HG03432 (cell line): ENCODE results near the gene SCN10A.

Experiments used
- ATAC-seq: cut with Tn5 transposase; IDR thresholded peaks from one replicate; pipeline ENCODE4 v1.9.1; 2021; ENCODE audit warnings: mild to moderate bottlenecking, moderate library complexity; ENCODE audit not compliant: unreplicated experiment

SCN10A gene

DNA sequence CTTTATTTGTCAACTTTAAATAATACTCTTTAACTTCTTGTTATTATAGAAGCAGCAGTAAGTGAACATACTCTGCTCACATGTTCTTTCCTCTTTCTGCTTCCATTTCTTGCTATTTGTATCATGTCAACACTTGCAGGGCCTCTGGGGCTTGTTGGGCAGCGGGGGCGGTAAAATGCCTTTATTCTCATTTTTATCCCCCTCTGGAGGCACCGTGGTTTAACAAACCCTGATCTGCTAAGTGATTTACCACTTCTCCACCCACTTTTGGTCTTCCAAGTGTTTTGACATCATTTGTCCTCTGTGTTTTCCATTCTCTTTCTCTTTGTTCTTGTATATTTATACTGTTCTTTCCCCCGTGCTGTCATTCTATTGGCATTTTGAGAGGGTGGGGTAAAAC is 33.9 kb downstream of the SCN10A start:
- ATAC-seq = no peak

DNA sequence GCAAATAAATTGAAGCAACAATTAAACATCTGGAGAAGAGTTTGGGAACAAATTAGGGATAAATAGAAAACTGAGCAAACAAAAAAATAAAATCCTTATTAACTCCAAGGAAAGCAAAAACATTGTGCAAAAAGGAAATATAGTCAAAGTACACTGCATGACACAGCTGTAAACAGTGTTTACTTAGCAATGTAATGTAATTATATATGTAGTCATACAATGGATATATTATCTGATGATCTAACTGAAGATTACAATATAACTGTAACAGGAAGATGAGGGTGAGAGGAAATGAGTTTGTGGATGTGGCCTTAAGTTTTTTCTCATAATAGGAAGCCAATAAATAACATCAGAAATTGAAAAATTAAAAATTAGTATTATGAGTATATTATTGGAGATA is 42.5 kb downstream of the SCN10A start:
- no peak for ATAC-seq

DNA sequence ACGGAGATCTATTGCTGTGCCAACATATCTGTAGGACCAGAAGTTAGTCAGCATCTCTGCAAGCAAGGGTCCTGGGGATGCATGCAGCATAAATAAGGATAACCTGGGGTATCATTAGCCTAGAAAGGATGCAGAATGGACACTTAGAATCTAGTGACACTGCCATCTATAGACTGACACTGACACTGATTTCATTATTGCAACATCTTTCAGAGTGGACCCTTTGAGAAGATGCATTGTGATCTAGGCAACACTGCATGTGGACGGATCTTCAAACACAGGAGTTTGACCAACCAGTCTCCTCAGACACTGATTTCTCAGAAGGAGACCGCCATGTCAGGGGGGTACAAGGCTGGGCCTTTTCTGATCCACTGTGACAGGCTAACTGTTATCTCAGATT is 52.4 kb downstream of the SCN10A start:
- no peak for ATAC-seq

DNA sequence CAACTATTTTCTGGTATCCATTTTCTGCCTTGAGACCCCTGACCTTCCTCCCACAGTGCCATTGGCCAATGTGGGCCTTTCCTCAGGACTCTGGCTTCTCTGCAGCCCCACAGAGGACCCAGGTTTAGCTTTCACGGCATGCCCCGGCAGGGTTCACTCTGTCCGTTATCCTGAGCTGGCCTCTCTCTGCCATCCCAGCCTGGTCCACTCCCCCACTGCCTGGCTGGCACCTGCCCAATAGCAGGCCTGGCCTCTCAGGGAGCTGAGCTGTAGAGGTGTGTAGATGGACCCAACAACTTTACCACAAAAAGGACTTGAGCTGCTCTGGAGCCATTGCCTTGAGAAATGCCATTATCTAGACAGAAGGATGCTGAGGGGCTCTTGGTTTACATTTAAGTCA is 57.5 kb downstream of the SCN10A start:
- no peak for ATAC-seq

DNA sequence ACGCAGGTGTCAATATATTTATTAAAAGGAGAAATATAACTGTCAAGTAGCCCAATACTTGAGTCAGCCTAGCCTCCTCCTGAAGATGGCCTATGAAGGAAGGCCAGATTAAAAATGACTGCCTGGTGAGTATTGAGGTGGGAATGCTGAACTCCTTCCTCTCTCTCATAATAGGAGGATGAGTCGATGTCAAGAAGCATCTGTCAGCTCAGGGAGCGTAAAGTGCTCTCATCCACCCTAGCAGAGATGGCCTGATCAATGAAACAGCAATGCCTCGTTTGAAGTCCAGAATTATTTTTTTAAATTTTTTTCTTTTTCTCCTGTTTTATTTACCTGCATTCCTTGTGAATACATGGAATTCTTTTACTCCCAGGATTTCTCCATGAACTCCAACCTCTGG is 58.3 kb downstream of the SCN10A start:
- no peak for ATAC-seq

DNA sequence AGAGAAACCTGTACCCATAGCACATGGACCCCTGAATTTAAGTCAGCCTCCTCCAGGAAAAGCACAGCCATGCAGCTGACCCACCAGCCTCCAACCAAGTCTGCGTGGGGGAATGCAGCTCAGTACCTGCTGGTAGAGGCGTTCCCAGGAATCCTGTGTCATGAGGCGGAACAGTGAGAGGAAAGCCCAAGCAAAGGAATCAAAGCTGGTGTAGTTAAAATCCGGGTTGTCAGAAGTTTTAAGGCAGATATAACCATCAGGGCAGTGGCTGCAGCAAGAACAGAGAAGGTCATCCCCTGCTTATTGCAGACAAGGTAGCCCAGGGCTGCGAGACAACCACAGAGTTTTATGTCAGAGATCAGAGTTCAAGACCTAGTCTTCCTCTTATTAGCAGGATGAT is 59.1 kb downstream of the SCN10A start:
- ATAC-seq = no peak

DNA sequence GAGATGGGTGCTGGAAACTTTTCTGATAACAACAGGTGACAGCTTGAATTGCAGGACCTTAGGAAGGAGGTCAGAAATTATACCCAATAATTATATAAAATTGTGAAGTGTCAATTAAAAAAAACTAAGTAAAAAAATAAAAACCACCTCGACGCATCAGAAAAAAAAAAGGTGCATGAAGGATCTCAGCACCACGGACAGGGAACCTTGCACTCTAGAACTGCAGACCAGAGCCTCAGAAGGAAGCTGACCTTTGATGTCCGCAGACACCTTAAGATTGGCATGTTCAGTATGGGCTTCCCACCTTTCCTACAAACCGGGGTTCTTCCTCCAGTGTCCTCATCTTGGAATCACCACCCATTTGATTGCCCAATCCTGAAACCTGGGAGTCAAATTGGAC is 60.9 kb downstream of the SCN10A start:
- no peak for ATAC-seq

DNA sequence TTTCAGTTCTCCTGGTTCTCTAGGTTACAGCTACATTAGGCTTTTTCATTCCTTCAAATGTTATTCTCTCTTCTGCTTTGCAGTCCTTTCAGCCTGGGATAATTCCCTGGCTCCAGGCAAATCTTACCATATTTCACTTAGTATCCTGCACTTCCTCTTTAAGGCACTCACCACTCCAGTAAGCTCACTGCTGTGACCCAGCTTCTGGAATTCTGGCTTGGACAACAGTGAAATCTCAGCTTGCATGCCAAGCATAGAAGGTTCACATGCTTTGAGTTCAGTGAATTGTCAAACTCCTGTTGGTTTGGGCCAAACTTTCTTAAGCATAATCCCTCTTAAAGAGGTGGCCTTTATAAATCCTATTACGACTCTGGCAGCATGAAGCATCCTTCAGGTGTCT is 69.4 kb downstream of the SCN10A start:
- ATAC-seq = no peak

DNA sequence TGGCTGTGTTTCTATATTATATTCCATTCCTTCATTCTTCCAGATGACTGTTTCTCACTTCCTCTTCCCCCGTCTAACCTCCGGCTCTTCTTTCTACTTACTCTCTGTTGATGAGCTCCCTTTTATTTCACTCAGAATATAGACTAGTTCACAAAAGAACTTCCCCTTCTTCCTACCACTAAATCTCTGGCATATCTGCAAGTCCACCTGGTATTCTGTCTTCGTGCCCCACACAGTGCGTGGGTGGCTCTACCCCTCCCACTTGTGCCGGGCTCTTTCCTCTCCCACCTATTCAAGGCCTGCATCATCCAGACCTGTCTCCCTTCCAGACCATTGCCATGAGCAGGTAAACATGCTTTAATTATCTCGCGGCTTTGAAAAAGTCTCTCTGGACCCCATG is 73.0 kb downstream of the SCN10A start:
- no peak for ATAC-seq

DNA sequence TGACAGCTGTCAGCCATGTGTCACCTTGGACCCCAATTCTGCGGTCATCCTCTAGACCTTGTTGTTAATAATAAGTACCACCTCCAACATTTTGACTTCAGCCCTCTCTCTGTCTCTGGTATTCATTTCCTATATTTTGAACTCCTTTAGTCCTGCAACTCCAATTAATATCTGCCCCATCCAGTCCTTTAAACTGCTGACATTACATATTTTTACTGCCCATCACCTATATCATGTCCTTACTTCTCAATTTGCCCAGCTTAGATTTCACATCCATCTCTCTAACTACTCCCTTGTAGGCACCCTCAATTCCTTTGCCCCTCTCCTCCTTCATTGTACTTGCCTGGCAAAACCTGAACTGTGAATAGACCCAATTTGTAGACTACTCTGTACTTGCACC is 73.5 kb downstream of the SCN10A start:
- ATAC-seq = no peak

DNA sequence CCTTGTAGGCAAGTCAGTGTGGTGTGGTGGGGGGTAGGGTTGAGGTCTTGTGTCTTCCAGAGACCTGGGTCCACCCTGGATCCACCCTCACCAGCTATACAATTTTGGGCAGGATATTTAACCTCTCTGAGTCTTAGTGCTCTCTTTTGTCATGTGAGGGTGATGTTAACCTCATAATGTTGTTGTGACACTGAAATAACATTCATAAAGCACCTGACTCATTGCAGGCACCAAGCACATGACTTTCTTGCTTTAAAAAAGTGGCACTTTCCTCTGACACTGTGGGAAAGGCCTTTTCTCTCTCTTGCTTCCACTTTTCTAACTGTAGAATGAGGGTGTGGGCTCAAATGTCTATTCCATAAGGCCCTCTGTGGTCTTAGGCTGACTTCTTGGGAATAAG is 75.5 kb downstream of the SCN10A start:
- no peak for ATAC-seq

DNA sequence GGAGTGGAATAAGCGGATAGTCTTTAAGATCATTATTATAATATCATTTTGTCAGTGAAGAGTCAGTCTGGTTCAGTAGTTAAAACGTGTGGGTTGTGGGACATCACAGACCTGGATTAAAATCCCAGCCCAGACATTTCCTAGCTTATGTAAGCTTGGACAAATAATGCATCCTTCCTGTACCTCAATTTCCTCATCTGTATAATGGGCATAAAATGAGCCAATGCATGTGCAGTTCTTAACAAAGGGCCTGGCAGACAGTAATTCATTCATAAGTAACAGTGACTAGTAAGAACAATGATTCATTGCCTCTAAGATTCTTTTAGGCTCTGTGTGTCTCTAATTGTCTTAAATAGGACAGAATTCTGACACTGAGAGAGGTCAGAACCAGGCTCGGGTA is 76.1 kb downstream of the SCN10A start:
- ATAC-seq = no peak

DNA sequence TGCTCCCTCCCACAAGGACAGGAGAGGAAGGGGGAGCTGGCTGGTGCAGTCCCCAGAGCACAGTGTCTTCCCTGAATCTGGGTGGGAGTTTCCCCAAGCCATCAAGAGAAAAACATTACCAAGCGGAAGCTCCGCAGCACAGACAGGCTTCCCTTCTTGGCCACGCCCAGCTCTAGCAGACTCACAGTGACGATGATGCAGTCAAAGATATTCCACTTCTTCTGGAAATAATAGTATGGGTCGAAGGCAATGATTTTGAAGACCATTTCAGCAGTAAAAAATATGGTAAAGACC is 76.7 kb downstream of the SCN10A start:
- ATAC-seq = no peak

DNA sequence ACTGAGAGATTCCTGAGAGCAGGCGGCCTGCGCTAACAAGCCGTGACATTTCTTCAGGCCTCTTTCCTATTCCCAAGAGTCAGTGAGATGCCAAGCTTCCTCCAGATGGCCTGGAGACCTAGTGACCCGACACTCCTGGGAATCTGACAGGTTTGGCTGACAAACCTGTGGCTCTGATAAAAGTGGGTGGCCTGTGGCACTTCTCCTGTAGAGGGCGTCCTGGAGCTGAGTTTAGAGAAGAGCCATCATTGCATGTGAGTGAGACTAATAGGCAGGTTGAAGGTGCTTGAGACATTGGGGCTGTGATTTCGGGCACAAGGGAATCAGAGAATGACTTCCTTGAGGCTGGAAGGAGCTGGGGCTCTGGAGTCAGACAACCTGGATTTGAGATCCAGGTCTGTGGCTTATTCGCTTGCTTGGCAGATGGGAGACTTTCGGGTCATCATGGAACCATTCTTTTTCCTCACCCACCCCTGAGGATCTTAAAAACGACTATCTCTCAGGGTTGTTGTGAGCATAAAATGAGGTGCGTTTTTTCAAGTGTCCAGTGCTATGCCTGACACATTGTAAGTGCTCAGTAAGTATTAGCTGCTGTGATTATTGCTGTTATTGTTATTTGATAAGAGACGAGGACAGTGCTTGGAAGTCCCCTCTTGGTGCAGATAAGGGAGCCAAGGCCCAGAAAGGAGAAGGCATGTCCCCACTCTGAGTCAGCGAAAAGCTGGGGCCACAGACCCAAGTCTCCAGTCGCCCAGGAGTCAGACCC is 77.2 kb downstream of the SCN10A start:
- no peak for ATAC-seq

DNA sequence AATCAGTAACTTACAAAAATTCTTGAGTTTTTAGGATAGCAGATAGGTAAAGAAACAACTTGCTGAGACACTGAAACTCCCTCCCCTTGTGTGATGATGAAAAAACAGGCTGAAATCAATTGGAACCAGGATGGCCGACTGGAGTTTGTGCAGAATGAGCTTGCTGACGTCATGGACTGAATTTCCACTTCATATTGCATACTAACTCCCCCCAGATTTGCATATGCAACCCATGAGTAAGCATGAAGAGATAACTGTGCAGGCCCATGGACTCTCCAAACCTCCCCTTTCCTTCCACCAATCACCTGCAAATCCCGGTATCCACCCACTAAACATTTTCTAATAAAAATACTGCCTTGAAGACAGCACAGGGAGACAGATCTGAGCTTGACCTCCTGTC is 84.5 kb downstream of the SCN10A start:
- ATAC-seq = no peak

DNA sequence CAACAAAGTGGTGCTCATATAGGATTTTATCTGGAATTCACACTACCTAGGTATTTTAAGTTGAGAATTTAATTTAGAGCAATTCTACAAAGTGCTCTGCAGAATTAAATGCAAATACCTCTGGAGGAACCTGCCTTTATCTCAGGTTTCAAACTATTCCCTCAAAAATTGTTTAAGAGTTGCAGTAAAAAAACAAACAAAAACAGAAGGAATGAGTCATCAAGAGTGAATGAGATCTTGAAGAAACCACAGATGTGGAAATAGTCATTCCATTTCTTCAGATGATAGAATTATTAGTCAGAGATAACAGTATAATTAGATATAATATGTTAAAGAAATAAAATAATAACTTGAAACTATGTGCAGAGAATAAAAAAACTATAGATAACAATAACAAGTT is 85.7 kb downstream of the SCN10A start:
- ATAC-seq = no peak

DNA sequence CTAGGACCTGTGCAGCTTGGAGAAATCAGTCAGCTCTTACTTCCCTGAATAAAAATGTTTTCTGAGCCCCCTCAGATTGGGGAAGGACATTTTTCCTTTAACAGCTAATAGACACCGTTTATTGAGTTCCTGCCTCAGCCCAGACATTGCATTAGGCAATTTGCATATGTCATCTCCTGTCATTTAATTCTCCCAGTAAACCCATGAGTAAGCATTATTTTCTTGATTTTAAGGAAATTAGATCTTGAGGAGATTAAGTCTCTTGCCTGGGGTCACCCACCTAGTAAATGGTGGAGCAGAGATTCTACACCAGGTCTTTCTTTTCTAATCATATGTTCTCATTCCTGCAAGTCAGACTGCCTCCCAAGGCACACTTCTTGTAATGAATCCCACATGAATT is 88.0 kb downstream of the SCN10A start:
- ATAC-seq = no peak

DNA sequence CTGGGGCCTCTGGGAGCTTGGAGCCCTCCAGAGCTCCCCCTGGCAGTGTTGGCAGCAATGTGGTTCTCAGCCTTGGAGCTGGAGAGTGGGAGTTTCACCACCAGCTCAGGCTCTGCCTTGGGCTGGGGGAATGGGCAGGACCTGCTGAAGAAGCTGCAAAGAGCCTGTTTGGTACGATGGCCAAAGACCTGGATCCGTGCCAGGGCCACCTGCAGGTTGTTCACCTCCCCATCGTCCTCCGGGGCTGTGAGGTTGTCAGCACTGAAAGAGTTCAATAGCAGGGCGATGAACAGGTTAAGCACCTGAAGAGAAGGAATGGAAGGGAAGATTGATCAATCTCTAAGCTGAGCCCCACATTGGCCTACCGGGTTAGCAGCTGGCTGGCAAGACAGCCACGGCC is 89.3 kb downstream of the SCN10A start:
- no peak for ATAC-seq

DNA sequence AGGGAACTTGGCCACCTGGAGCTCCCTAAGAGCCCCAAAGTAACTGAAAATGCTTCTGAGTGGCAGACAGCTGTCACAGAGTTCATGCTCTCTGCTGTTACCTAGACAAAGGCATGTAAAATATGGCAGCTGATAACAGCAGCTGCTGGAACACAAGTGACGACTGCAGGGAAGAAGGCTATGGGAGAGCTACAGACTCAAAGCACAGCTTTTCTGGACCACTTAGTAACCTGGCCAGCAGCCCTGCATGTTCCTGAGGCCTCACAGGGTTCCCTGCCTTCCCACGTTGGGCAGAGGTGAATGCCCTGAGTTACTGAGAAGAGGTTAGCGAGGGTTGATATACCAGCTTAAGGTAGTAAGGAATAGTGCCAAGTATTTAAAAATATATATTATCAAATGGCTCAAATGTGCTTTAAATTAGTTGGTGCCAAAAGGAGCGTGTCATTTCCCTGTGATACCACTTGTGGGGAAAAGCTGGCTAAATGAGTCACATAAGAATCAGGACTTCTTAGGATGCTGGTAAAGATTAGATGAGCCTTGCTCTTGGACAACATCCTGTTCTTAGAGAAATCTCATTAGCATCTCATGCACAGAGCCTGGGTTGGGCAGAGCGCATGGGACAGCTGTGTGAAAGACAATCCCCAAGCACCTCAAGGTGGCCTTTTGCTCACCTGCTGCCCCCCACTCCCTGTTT is 90.1 kb downstream of the SCN10A start:
- ATAC-seq = no peak

DNA sequence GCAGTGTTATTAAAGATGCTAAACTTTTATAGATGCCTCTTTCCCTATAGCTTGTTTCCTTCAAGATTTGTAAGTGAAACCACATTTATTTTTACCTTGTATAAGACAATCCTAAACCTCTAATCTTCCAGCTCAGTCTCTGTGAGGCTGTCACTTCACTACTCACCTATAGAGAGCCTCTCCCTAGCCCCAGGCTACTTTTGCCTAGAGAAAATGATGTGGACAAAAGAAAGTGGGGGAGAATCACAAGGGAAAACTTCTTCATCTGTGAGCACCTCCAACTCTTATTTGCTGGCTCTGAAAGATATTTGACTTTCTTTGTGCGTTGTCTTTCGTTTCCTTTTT is 91.7 kb downstream of the SCN10A start:
- no peak for ATAC-seq

DNA sequence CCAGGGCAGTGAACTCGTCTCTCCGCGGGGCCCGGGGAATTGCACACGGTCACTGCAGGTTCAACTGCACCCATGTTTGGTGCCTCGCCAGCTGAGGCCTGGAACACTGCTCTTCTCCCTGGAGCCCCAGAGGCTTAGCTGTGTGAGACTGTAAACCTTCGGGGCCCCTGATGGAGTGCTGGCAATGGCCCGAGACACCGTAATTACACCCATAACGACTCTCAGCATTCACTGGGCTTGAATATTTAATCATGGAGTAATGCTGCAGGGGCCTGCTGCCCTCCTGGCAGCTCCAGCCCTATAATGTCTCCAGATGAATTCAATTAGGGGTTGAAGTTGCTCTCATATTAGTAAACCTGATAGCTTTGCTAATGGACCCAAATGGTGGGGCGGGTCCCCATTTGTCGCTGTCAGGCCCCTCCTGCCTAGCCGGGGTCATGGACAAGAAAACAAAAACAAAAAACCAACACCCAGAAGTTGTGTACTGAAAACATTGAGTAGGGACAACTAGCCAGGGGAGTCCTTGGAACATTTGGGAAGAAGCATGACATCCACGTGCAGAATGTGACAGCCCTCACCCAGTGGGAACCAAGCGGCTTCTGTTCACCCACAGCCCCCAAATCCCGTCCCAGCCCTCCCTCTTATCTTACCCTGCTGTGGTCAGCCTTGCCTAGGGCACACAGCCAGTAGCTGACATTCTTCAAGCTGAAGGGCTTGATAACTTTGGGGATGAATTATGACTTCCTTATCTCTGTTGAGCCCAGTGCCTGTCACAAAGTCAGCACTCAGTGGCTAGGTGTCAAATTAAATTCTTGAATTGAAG is 92.2 kb downstream of the SCN10A start:
- ATAC-seq = no peak
